Ovary (tissue), 3 donors: ENCODE measurements around the gene ZNF334.

Experiments
- CTCF ChIP-seq, 3 donors: fragments of 450-650 bp in 2 of 3; fragments of 200-600 bp in 1 of 3; IDR thresholded peaks; one replicate each; pipeline versions ENCODE4 v1.5.1 to v1.8.0; 2016 to 2022; ENCODE audit warnings: antibody characterized with exemption in 3 of 3, mild to moderate bottlenecking in 1 of 3
- POLR2A ChIP-seq: fragments of 450-650 bp; IDR thresholded peaks from one replicate; pipeline ENCODE4 v1.6.1; 2017; ENCODE audit warnings: antibody characterized with exemption, mild to moderate bottlenecking, moderate library complexity
- donor health status: DM: no; HTN: no; CAD: no.

GRCh38 chr20:46543033-46543432 lies 29.7 kb upstream of the ZNF334 start:
- TF ChIP-seq CTCF (IDR thresholded peaks at IDR 0.05) = no peak
- no peak for TF ChIP-seq POLR2A
